Gastrocnemius medialis (tissue), 4 donors: ENCODE results near the gene ITPR1.

Experiments used
- POLR2A ChIP-seq, 2 donors: fragments of 450-650 bp; IDR thresholded peaks; one replicate each; pipeline ENCODE4 v1.6.1; 2017; ENCODE audit warnings: antibody characterized with exemption in 2 of 2, mild to moderate bottlenecking in 2 of 2, moderate library complexity in 2 of 2
- TF ChIP-seq, protein P1 (sequence below), 5 experiments: fragments of 450-650 bp in 3 of 5; fragments of 200-600 bp in 2 of 5; sonication (generic) in 2 of 5; IDR thresholded peaks in 4 of 5; conservative IDR thresholded peaks in 1 of 5; 1 replicate in 4 of 5; 2 replicates in 1 of 5; pipeline ENCODE4 v1.5.1; 2016 to 2019; ENCODE audit warnings: antibody characterized with exemption in 5 of 5, mild to moderate bottlenecking in 3 of 5, moderate library complexity in 3 of 5

DNA sequence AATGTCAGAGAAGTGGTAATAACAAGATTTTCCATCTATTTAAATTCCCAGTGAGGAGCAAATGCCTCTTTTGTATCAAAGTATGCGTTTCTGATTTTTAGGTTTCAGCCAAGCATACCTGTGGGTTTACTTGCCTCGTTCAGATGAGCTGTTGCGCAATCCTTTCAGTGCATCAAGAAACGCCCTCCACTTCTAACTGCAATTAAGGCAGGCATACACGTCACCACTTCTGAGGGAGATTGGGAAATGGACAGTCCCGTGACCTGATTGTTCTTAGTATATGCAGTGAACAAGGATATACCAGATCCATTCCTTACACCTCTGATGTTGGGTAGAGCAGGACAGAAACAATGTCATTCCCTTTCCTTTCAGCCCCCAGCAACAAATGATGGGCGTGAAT lies 219.0 kb downstream of the ITPR1 start:
- TF ChIP-seq, protein P1, sequence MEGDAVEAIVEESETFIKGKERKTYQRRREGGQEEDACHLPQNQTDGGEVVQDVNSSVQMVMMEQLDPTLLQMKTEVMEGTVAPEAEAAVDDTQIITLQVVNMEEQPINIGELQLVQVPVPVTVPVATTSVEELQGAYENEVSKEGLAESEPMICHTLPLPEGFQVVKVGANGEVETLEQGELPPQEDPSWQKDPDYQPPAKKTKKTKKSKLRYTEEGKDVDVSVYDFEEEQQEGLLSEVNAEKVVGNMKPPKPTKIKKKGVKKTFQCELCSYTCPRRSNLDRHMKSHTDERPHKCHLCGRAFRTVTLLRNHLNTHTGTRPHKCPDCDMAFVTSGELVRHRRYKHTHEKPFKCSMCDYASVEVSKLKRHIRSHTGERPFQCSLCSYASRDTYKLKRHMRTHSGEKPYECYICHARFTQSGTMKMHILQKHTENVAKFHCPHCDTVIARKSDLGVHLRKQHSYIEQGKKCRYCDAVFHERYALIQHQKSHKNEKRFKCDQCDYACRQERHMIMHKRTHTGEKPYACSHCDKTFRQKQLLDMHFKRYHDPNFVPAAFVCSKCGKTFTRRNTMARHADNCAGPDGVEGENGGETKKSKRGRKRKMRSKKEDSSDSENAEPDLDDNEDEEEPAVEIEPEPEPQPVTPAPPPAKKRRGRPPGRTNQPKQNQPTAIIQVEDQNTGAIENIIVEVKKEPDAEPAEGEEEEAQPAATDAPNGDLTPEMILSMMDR (IDR thresholded peaks at IDR 0.05 in 4 of 5, conservative IDR thresholded peaks at IDR 0.05 in 1 of 5), result no peak
- no peak for TF ChIP-seq POLR2A (IDR thresholded peaks at IDR 0.05)
